Activated CD4-positive, alpha-beta T cell treated with anti-CD3 and anti-CD28 coated beads for 36 hours (primary cell): Measurements from ENCODE around the gene OR52N4. TPM values are rescaled to one million over a fixed set of nuclear protein-coding genes. Genes with fewer than 3 reads are reported as not detected.
"Not testable (repeated sequence)": the region's sequence is repeated elsewhere in the genome, so short reads cannot be mapped to it uniquely, and the experiment has no call there.

Experiments
- ATAC-seq: fragments of 200-7000 bp; cut with Tn5 transposase; one replicate; pipeline ENCODE4 v1.10.0; 2021; ENCODE audit warnings: mild to moderate bottlenecking, moderate library complexity
- CTCF ChIA-PET: fragments of 350-600 bp; sonication (Branson Sonifier 250); formaldehyde crosslinking; loops from one replicate; lab custom pipeline; 2021; ENCODE audit warnings: antibody characterized with exemption; lab: Charles Lee
- POLR2A ChIA-PET: fragments of 350-600 bp; sonication (Branson Sonifier 250); formaldehyde crosslinking; loops from one replicate; lab custom pipeline; 2021; ENCODE audit warnings: antibody characterized with exemption, inconsistent platforms; lab: Charles Lee
- DNase-seq: peaks from one replicate; pipeline ENCODE4 v3.0.0-alpha.2; 2020
- H3K27ac Mint-ChIP-seq: one replicate; pipeline ENCODE4 v1.8.0; 2021; ENCODE audit warnings: mixed read lengths
- H3K27me3 Mint-ChIP-seq: one replicate; pipeline ENCODE4 v1.8.0; 2021; ENCODE audit warnings: mixed read lengths
- H3K36me3 Mint-ChIP-seq: one replicate; pipeline ENCODE4 v1.8.0; 2021; ENCODE audit warnings: low read depth, mixed read lengths
- H3K4me1 Mint-ChIP-seq: one replicate; pipeline ENCODE4 v1.8.0; 2021; ENCODE audit warnings: mixed read lengths
- H3K4me3 Mint-ChIP-seq: one replicate; pipeline ENCODE4 v1.8.0; 2021; ENCODE audit warnings: mild to moderate bottlenecking, moderate library complexity, mixed read lengths
- H3K9me3 Mint-ChIP-seq: one replicate; pipeline ENCODE4 v1.8.0; 2021; ENCODE audit warnings: low read depth, mixed read lengths
- intact Hi-C, 2 experiments: fragments of 100-400 bp; cut with DNase I in 1 of 2; cut with micrococcal nuclease in 1 of 2; formaldehyde crosslinking; loops; one replicate each; pipeline versions ENCODE4 v1.14.2 to v1.15.1; 2022 to 2024; cut with DNase I, micrococcal nuclease
- total RNA-seq, 2 experiments: library from RNA; stranded (reverse); gene quantifications; one replicate each; pipeline ENCODE4 v1.2.3, GENCODE V29; 2021

The OR52N4 gene
- under 1 TPM; 0.23 to 0.70 TPM for total RNA-seq

GRCh38 chr11:5753943-5754342, at the start of gene OR52N4:
OR52N4 (plus strand) TSS chr11:5754243; CDS start chr11:5754741, 498 bp downstream.
- no peak for ATAC-seq
- ChIA-PET POLR2A (interaction anchor here (0.6 kb wide), 1 partner anchor 54 kb away, joined by 3 read pairs; no protein-coding TSS in a partner anchor), CTCF (no interaction called here)
- H3K4me1 Mint-ChIP-seq = no peaks in the 10 kb centered on the region
- H3K27me3 Mint-ChIP-seq = peaks cover 6% of the 10 kb centered on the region
- H3K27ac Mint-ChIP-seq = no peak within 1 kb of the TSS
- no peak within 1 kb of the TSS for H3K4me3 Mint-ChIP-seq
- intact Hi-C loops = no loop called here
- H3K36me3 Mint-ChIP-seq = peaks cover 1% of the 10 kb centered on the region
- H3K9me3 Mint-ChIP-seq = no peaks in the 10 kb centered on the region
- no peak for DNase-seq

DNA sequence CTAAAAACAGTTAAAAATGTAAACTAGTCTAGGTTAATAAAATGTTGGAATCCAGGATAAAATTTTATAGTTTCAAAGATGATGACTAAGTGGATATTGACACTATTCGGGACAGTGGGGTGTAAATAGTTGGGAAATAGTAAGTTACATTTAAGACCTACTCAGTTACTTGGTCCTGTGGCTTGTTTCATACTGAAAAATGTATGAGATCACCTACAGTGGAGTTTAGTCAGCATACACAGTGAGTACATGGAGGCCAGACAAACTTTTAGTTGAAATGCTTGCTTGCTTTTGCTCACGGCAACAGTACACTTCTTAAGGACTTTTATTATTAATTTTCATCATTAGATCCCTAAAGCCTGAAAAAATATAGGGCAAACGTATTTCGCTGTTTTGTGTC, 48.4 kb upstream of the OR52N4 start:
- Mint-ChIP-seq H3K9me3 (no peaks in the 10 kb centered on the region), H3K36me3 (peaks cover 53% of the 10 kb centered on the region), H3K4me3 (no peak overlapping the region), H3K27ac (peak overlapping the region; percentile 55), H3K27me3 (no peaks in the 10 kb centered on the region), H3K4me1 (peaks cover 31% of the 10 kb centered on the region)
- ChIA-PET POLR2A (no interaction called here), CTCF (interaction anchor here (0.7 to 1.2 kb wide), 3 partner anchors 14 to 907 kb away, joined by 3 to 4 read pairs (median 3); partner anchors contain the start of gene TAF10)
- intact Hi-C loops = loop anchor here in 1 of 2 experiments (10.0 kb wide), 1 partner anchor 1969 kb away; the partner anchor contains the start of gene CYB5R2
- ATAC-seq (peak; percentile 78), DNase-seq (no peak)

GRCh38 chr11:5712507-5712906, 41.5 kb upstream of the OR52N4 start:
- intact Hi-C loops = loop anchor here in 1 of 2 experiments (1.0 to 5.0 kb wide), 2 partner anchors 112 to 235 kb away; no protein-coding TSS in a partner anchor
- H3K27ac Mint-ChIP-seq = no peak overlapping the region
- ChIA-PET POLR2A (no interaction called here), CTCF (interaction anchor here (0.5 to 1.6 kb wide), 5 partner anchors 11 to 113 kb away, joined by 3 to 7 read pairs (median 4); partner anchors contain the start of gene TRIM5)
- no peak overlapping the region for H3K4me3 Mint-ChIP-seq
- H3K27me3 Mint-ChIP-seq = no peaks in the 10 kb centered on the region
- H3K36me3 Mint-ChIP-seq = peaks cover 21% of the 10 kb centered on the region
- peaks cover 3% of the 10 kb centered on the region for H3K4me1 Mint-ChIP-seq
- ATAC-seq (peak; percentile 49), DNase-seq (no peak)
- peaks cover 2% of the 10 kb centered on the region for H3K9me3 Mint-ChIP-seq

DNA sequence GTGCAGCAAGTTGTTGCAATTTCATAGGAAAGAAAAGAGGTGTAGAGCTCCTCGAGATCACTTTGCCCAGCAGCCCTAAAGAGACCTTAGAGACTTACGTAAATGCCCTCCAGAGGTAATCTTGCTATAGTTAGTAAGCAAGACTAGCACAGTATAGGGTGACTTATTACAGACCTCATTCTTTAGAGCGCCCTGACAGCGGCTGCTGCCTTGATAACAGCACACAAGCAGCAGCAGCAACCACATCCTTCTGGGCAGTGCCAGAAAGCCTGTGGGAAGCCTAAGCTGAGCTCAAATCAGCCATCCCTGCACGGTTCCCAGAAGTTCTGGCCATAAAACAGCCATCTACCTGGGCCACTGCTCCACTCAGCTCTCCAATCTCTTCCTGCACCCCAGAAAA, 40.3 kb upstream of the OR52N4 start:
- Mint-ChIP-seq H3K36me3 (peaks cover 15% of the 10 kb centered on the region), H3K27me3 (no peaks in the 10 kb centered on the region), H3K4me3 (no peak overlapping the region), H3K9me3 (peaks cover 7% of the 10 kb centered on the region), H3K4me1 (peaks cover 3% of the 10 kb centered on the region), H3K27ac (no peak overlapping the region)
- ChIA-PET POLR2A (no interaction called here), CTCF (interaction anchor here (0.5 to 1.8 kb wide), 6 partner anchors 12 to 1794 kb away, joined by 3 to 7 read pairs (median 4); partner anchors contain the start of gene TRIM5)
- intact Hi-C loops = loop anchor here in 1 of 2 experiments (5.0 kb wide), 1 partner anchor 236 kb away; no protein-coding TSS in a partner anchor
- no peak for DNase-seq
- ATAC-seq = peak; percentile 26

DNA sequence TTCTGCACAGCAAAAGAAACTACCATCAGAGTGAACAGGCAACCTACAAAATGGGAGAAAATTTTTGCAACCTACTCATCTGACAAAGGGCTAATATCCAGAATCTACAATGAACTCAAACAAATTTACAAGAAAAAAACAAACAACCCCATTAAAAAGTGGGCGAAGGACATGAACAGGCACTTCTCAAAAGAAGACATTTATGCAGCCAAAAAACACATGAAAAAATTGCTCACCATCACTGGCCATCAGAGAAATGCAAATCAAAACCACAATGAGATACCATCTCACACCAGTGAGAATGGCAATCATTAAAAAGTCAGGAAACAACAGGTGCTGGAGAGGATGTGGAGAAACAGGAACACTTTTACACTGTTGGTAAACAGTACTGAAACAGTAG, 37.5 kb upstream of the OR52N4 start:
- H3K27me3 Mint-ChIP-seq, DNase-seq, H3K27ac Mint-ChIP-seq, CTCF ChIA-PET, H3K36me3 Mint-ChIP-seq, ATAC-seq, H3K9me3 Mint-ChIP-seq, H3K4me1 Mint-ChIP-seq, intact Hi-C loops, H3K4me3 Mint-ChIP-seq, POLR2A ChIA-PET: not testable (repeated sequence)

- Mint-ChIP-seq H3K27me3 (no peaks in the 10 kb centered on the region), H3K4me1 (no peaks in the 10 kb centered on the region), H3K36me3 (no peaks in the 10 kb centered on the region), H3K27ac (no peak overlapping the region), H3K4me3 (no peak overlapping the region), H3K9me3 (peaks cover 7% of the 10 kb centered on the region)
- intact Hi-C loops = no loop called here
- CTCF ChIA-PET = no interaction called here
- POLR2A ChIA-PET = no interaction called here
- DNase-seq (no peak), ATAC-seq (no peak)
Observed at GRCh38 chr11:5719703-5720495, 34.1 kb upstream of the OR52N4 start.

DNA sequence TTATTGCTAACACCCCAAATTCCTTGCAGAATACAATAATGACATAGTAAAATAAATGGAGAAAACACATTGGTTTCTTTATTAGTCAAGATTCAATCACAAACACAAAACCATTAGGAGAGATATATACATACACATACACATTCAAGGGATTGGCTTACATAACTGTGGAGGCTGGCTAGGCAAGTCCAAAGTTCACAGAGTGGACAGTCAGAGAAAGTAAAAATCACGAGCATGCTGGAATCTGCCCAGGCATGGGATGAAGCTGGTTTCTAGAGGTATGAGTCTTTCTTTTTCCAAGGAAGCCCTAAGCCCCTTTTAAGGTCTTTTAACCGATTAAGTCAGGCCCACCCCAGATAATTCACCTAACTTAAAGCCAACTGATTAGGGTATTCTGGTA, 31.4 kb upstream of the OR52N4 start:
- CTCF ChIA-PET = no interaction called here
- ATAC-seq = no peak
- DNase-seq = no peak
- Mint-ChIP-seq H3K36me3 (no peaks in the 10 kb centered on the region), H3K9me3 (peaks cover 5% of the 10 kb centered on the region), H3K27ac (no peak overlapping the region), H3K4me1 (no peaks in the 10 kb centered on the region), H3K4me3 (no peak overlapping the region), H3K27me3 (no peaks in the 10 kb centered on the region)
- POLR2A ChIA-PET = no interaction called here
- intact Hi-C loops = no loop called here

GRCh38 chr11:5726351-5726750, 27.7 kb upstream of the OR52N4 start:
- CTCF ChIA-PET = interaction anchor here (1.1 kb wide), 1 partner anchor 9 kb away, joined by 3 read pairs; no protein-coding TSS in a partner anchor
- no peaks in the 10 kb centered on the region for H3K9me3 Mint-ChIP-seq
- POLR2A ChIA-PET = no interaction called here

DNA sequence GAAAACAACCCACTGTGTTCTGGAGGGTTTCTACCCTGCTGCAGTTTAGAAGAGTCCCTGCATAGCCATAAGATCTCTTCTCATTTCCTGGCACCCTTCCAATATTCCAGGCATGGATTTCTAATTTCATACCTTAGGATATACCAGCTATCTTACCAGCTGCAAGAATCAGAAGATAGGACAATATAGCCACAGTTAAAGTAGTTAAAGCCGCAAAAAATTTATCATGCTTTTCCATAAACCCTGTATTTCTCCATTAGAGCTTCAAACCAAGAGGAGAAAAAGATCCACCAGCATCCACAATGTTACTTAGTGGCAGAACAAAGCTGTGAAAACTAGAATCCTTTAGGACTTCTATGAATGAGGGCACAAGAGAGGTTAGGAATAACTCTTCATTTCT, 26.4 kb upstream of the OR52N4 start:
- no peak for ATAC-seq
- Mint-ChIP-seq H3K9me3 (no peaks in the 10 kb centered on the region), H3K27ac (no peak overlapping the region), H3K27me3 (no peaks in the 10 kb centered on the region), H3K4me1 (no peaks in the 10 kb centered on the region), H3K36me3 (no peaks in the 10 kb centered on the region), H3K4me3 (no peak overlapping the region)
- DNase-seq = no peak
- ChIA-PET CTCF (interaction anchor here (0.6 to 1.0 kb wide), 3 partner anchors 17 to 352 kb away, joined by 3 to 5 read pairs (median 4); partner anchors contain the start of gene OR52B6), POLR2A (no interaction called here)
- intact Hi-C loops = no loop called here

More at GRCh38 chr11:5726351-5726750, 27.7 kb upstream of the OR52N4 start:
- no peak for DNase-seq
- H3K27me3 Mint-ChIP-seq = no peaks in the 10 kb centered on the region
- H3K4me1 Mint-ChIP-seq = no peaks in the 10 kb centered on the region
- no peak overlapping the region for H3K4me3 Mint-ChIP-seq
- no peak for ATAC-seq
- H3K27ac Mint-ChIP-seq = no peak overlapping the region
- H3K36me3 Mint-ChIP-seq = no peaks in the 10 kb centered on the region
- intact Hi-C loops = no loop called here

DNA sequence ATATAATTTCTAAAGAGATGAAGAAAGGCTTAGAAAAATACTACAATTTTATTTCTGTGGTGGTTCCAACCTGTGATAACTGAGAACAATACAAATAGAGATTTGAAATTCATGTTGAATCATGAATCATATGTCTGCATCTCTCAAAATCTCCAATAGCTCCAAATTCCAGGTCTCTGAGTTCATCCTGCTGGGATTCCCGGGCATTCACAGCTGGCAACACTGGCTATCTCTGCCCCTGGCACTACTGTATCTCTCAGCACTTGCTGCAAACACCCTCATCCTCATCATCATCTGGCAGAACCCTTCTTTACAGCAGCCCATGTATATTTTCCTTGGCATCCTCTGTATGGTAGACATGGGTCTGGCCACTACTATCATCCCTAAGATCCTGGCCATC, 17.6 kb upstream of the OR52N4 start, which contains the start of gene OR56B1:
TSS of gene OR56B1 (plus strand) at position 53 of the 400 bp plus-strand sequence. CDS start at position 122, 69 bp downstream.
- intact Hi-C loops = no loop called here
- H3K4me3 Mint-ChIP-seq = no peak within 1 kb of the TSS
- H3K4me1 Mint-ChIP-seq = no peaks in the 10 kb centered on the region
- H3K36me3 Mint-ChIP-seq = no peaks in the 10 kb centered on the region
- ATAC-seq = no peak
- H3K9me3 Mint-ChIP-seq = peaks cover 11% of the 10 kb centered on the region
- no peak within 1 kb of the TSS for H3K27ac Mint-ChIP-seq
- no peak for DNase-seq
- CTCF ChIA-PET = no interaction called here
- no peaks in the 10 kb centered on the region for H3K27me3 Mint-ChIP-seq
- POLR2A ChIA-PET = no interaction called here

- intact Hi-C loops = no loop called here
- Mint-ChIP-seq H3K9me3 (peaks cover 17% of the 10 kb centered on the region), H3K27me3 (no peaks in the 10 kb centered on the region), H3K4me3 (no peak overlapping the region), H3K27ac (no peak overlapping the region), H3K4me1 (no peaks in the 10 kb centered on the region), H3K36me3 (no peaks in the 10 kb centered on the region)
- ChIA-PET POLR2A (no interaction called here), CTCF (interaction anchor here (1.1 kb wide), 1 partner anchor 12 kb away, joined by 4 read pairs; no protein-coding TSS in a partner anchor)
- DNase-seq (no peak), ATAC-seq (no peak)
Observed at GRCh38 chr11:5737091-5737490, 17.0 kb upstream of the OR52N4 start.
